ENCODE measurements around the gene SMAGP.

Gene SMAGP

DNA sequence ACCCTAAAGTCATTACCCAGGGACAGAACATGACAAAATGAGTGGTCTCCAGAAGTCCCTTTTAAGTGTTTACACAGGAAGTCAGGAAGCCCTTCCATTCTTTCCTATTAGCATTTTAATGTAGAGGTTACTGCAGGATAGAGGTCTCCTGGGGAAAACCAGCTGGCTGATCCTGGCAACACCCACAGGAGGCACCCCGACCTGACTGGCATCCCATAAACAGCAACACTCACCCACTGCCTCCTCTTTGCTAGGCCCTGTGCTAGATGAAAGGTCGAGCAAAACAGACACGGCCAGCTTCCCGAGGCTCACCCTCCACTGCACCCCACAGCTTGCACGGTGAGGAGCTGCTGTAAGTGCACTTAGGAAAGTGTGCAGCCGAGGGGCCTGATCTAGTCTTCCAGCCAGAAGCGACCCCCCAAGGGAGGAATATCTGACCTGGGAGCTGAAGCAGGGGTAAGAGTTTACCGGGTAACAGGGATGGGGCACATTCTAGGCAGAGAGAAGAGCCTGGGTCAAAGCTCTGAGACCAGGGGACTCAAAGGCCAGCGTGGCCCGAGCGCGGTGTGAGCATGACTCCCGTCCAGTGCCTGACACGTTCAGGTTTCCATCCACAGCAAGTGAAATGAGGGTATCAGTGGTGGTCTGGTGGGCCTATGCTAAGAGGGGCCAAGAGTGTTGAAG is 22.6 kb downstream of the SMAGP start:
- Histone ChIP-seq H3K9me3 (ENCODE audit: control insufficient read depth, low read length) (no peaks in the 10 kb centered on the region), H3K27me3 (ENCODE audit: control insufficient read depth, insufficient read depth, low read length) (no peaks in the 10 kb centered on the region), H3K36me3 (ENCODE audit: control insufficient read depth, insufficient read depth, low read length) (no peaks in the 10 kb centered on the region), H3K9ac (no peak overlapping the region), H3K4me3 (ENCODE audit: low read depth, low read length) (no peak overlapping the region), H3K27ac (no peak overlapping the region), H2AFZ (no peak overlapping the region), H3K4me2 (ENCODE audit: low read length) (no peak overlapping the region), H3K4me1 (no peaks in the 10 kb centered on the region), H3K79me2 (no peaks in the 10 kb centered on the region)
- TF ChIP-seq CTCF (IDR thresholded peaks at IDR 0.05), result no peak

GRCh38 chr12:51246254-51246853 is 23.9 kb downstream of the SMAGP start:
- H3K4me3 ChIP-seq (ENCODE audit: low read depth, low read length), result no peak overlapping the region
- H3K36me3 ChIP-seq (ENCODE audit: control insufficient read depth, insufficient read depth, low read length), result no peaks in the 10 kb centered on the region
- no peaks in the 10 kb centered on the region for H3K27me3 ChIP-seq (ENCODE audit: control insufficient read depth, insufficient read depth, low read length)
- no peaks in the 10 kb centered on the region for H3K9me3 ChIP-seq (ENCODE audit: control insufficient read depth, low read length)
- H3K4me2 ChIP-seq (ENCODE audit: low read length), result no peak overlapping the region
- no peak for TF ChIP-seq CTCF (IDR thresholded peaks at IDR 0.05)
- no peaks in the 10 kb centered on the region for H3K79me2 ChIP-seq
- H3K9ac ChIP-seq, result no peak overlapping the region
- H3K27ac ChIP-seq, result peak overlapping the region; percentile 56
- H2AFZ ChIP-seq, result no peak overlapping the region
- no peaks in the 10 kb centered on the region for H3K4me1 ChIP-seq

DNA sequence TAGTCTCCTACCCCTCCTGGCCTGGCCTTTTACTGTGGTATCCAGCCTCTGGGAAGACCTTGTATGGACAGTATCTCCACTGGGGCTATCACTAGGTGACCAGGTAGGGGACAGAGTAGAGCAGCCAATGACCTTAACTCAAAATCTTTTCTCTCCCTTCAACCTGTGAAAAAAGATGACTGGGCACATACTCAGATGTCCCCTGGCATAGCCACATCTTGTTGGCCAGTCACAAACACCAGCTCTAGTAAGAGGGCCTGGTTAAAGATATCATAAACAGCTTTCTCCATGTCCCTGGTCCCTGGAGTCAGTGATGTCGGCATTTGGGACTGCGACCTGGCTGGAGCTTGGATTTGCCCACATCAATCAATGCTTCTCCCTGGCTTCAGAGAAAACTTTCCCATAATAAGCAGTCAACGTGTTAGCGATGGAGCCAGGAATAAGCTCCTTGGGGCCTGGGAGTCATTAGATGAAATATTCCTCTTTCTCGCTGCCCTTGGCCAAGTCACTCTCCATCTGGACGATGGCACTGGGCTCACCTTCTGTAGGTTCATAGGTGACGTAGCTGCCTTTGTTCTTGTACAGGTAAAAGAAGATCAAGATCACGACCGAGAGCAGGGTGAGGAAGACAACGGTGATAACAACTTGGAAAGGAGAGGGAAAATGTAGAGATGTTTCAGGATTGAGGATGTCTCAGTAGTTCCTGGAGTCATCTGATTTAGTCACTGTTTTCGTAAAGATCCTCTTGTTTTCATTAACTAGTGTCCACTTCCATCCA is 24.6 kb downstream of the SMAGP start:
- Histone ChIP-seq H3K27me3 (ENCODE audit: control insufficient read depth, insufficient read depth, low read length) (no peaks in the 10 kb centered on the region), H3K79me2 (no peaks in the 10 kb centered on the region), H3K4me1 (peaks cover 6% of the 10 kb centered on the region), H2AFZ (no peak overlapping the region), H3K4me2 (ENCODE audit: low read length) (no peak overlapping the region), H3K36me3 (ENCODE audit: control insufficient read depth, insufficient read depth, low read length) (no peaks in the 10 kb centered on the region), H3K9ac (no peak overlapping the region), H3K27ac (peak overlapping the region; percentile 56), H3K9me3 (ENCODE audit: control insufficient read depth, low read length) (no peaks in the 10 kb centered on the region), H3K4me3 (ENCODE audit: low read depth, low read length) (no peak overlapping the region)
- TF ChIP-seq CTCF (IDR thresholded peaks at IDR 0.05), result no peak

GRCh38 chr12:51244269-51244668 is 25.9 kb downstream of the SMAGP start:
- Histone ChIP-seq H3K27ac (no peak overlapping the region), H3K36me3 (ENCODE audit: control insufficient read depth, insufficient read depth, low read length) (no peaks in the 10 kb centered on the region), H3K4me3 (ENCODE audit: low read depth, low read length) (no peak overlapping the region), H3K4me1 (peaks cover 12% of the 10 kb centered on the region), H3K9me3 (ENCODE audit: control insufficient read depth, low read length) (no peaks in the 10 kb centered on the region), H2AFZ (no peak overlapping the region), H3K79me2 (no peaks in the 10 kb centered on the region), H3K4me2 (ENCODE audit: low read length) (no peak overlapping the region), H3K27me3 (ENCODE audit: control insufficient read depth, insufficient read depth, low read length) (no peaks in the 10 kb centered on the region), H3K9ac (no peak overlapping the region)
- TF ChIP-seq CTCF (IDR thresholded peaks at IDR 0.05), result no peak

All from parathyroid adenoma (tissue), 2 donors.